Measurements from ENCODE around the gene ANXA3. TPM values are rescaled to one million over a fixed set of nuclear protein-coding genes. Genes with fewer than 3 reads are reported as not detected.

Gene ANXA3
- total RNA-seq, 1 experiment from 2014 or later: 30.7 TPM

DNA sequence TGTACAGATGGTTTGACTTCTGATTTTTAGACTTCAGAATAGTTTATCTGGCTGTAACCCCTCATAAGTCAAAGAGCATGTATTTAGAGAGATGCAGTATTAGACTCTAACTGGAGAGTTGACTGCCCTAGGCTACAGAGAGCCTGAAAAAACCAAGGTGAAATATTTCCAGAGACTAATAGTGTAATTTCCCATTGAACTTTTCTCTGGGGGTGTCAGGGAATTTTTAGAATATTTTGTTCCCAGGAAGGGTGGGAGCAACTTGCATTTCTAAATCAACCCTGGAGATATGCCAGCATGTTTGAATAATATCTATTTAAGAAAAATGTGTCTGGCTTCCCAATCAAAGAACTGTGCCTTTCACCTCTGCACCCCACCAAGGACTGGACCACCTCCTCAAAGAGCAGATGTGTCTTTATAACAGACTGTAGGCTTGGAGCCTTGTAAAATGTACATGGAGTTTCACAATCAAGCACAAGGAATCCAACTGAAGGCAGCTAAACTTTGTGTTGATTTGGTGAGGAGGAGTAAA is 2.0 kb downstream of the ANXA3 start:
- H3K36me3 ChIP-seq (replicated peaks; ENCODE audit: control insufficient read depth, insufficient read depth, low read length): no peaks in the 10 kb centered on the region
- H3K4me3 ChIP-seq (ENCODE audit: insufficient read depth, low read depth, low read length): no peak overlapping the region
- H3K27me3 ChIP-seq (ENCODE audit: control insufficient read depth, insufficient read depth, low read length): peaks cover 14% of the 10 kb centered on the region
- no peak for DNase-seq

GRCh38 chr4:78556665-78557064 is 5.1 kb downstream of the ANXA3 start:
- Histone ChIP-seq H3K4me3 (ENCODE audit: insufficient read depth, low read depth, low read length) (no peak overlapping the region), H3K36me3 (replicated peaks; ENCODE audit: control insufficient read depth, insufficient read depth, low read length) (no peaks in the 10 kb centered on the region), H3K27me3 (ENCODE audit: control insufficient read depth, insufficient read depth, low read length) (peaks cover 4% of the 10 kb centered on the region; the same call in 1 of the 2 replicates)
- DNase-seq: no peak

- no peak for DNase-seq
- no peak overlapping the region for H3K4me3 ChIP-seq (ENCODE audit: insufficient read depth, low read depth, low read length)
- H3K36me3 ChIP-seq (replicated peaks; ENCODE audit: control insufficient read depth, insufficient read depth, low read length): no peaks in the 10 kb centered on the region
- H3K27me3 ChIP-seq (ENCODE audit: control insufficient read depth, insufficient read depth, low read length): peaks cover 2% of the 10 kb centered on the region; the same call in 1 of the 2 replicates
Measured at GRCh38 chr4:78557841-78558240, 6.3 kb downstream of the ANXA3 start.

- no peaks in the 10 kb centered on the region for H3K36me3 ChIP-seq (replicated peaks; ENCODE audit: control insufficient read depth, insufficient read depth, low read length)
- H3K4me3 ChIP-seq (ENCODE audit: insufficient read depth, low read depth, low read length): no peak overlapping the region
- DNase-seq: no peak
- no peaks in the 10 kb centered on the region for H3K27me3 ChIP-seq (ENCODE audit: control insufficient read depth, insufficient read depth, low read length)
Measured at GRCh38 chr4:78558410-78558809, 6.8 kb downstream of the ANXA3 start.

GRCh38 chr4:78560296-78560963 is 8.9 kb downstream of the ANXA3 start:
- H3K36me3 ChIP-seq (replicated peaks; ENCODE audit: control insufficient read depth, insufficient read depth, low read length): no peaks in the 10 kb centered on the region
- DNase-seq: no peak
- no peaks in the 10 kb centered on the region for H3K27me3 ChIP-seq (ENCODE audit: control insufficient read depth, insufficient read depth, low read length)
- H3K4me3 ChIP-seq (ENCODE audit: insufficient read depth, low read depth, low read length): no peak overlapping the region

- Histone ChIP-seq H3K27me3 (ENCODE audit: control insufficient read depth, insufficient read depth, low read length) (no peaks in the 10 kb centered on the region), H3K4me3 (ENCODE audit: insufficient read depth, low read depth, low read length) (no peak overlapping the region), H3K36me3 (replicated peaks; ENCODE audit: control insufficient read depth, insufficient read depth, low read length) (no peaks in the 10 kb centered on the region)
- no peak for DNase-seq
Measured at GRCh38 chr4:78561677-78562076, 10.1 kb downstream of the ANXA3 start.

DNA sequence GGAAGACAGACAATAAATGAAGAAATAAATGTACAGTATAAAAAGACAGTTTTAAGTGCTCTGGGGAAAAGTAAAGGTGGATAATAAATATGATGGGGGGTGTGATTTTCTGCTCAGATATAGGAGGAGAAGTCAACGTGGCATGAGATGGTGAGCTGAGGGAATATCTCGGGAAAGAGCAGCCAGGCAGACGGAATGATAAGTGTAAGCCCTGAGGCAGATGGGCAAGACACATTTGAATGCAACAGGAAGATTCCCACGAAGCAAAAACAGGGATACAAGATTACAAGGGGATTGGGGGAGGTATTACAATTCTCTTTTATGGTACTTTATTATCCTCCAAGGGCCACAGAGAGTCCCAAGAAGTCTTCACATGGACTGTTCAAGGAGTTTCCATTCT is 11.1 kb downstream of the ANXA3 start:
- H3K36me3 ChIP-seq (replicated peaks; ENCODE audit: control insufficient read depth, insufficient read depth, low read length): no peaks in the 10 kb centered on the region
- no peaks in the 10 kb centered on the region for H3K27me3 ChIP-seq (ENCODE audit: control insufficient read depth, insufficient read depth, low read length)
- DNase-seq: no peak
- H3K4me3 ChIP-seq (ENCODE audit: insufficient read depth, low read depth, low read length): no peak overlapping the region

DNA sequence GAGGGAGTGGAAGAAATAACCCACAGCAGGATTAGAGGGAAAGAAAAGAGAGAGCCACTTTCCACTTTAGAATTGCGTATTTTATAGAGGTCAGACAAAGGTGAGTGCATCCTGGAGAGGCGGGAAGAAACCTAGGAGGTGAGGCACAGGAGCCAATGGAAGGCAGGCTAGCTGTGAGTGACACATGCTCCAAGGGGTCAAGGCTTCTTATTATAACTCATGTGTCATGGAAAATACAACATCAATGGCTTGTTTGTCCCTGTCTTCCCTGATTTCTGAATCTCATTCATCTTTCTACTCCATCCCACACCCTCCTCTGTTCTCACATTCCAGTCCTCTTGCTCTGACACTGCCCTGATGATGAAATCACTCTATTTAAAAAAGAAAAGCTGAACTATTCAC is 14.4 kb downstream of the ANXA3 start:
- DNase-seq: no peak
- Histone ChIP-seq H3K36me3 (replicated peaks; ENCODE audit: control insufficient read depth, insufficient read depth, low read length) (no peaks in the 10 kb centered on the region), H3K27me3 (ENCODE audit: control insufficient read depth, insufficient read depth, low read length) (no peaks in the 10 kb centered on the region), H3K4me3 (ENCODE audit: insufficient read depth, low read depth, low read length) (no peak overlapping the region)

DNA sequence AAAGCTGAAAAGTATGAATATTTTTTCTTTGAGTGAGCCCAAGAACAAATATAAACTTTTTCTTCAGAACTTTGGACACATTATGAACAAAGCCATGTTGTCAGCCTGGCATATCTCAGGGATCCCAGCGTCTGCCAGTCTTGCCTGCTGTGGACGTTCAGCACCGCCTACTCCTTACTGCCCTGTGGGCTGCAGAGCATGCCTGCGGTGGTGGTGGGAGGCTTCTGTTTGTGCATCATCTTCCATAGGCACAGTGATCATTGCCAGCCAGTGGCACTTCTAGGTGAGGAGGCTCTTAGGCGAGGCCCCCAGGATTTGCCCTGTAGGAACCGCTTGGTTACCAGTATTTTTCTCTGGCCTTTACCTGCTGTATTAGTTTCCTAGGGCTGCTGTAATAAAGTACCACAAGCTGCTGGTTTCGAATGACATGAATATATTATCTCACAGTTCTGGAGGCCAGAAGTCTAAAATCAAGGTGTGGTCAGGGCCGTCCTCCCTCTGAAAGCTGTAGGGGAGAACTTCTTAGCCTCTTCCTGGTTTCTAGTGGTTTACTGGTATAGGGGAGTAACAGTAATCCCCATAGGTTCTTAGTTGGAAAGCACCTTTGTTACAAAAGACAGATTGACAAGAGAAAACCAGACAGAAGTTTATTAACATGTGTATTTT is 15.4 kb downstream of the ANXA3 start:
- no peak for DNase-seq
- Histone ChIP-seq H3K27me3 (ENCODE audit: control insufficient read depth, insufficient read depth, low read length) (no peaks in the 10 kb centered on the region), H3K4me3 (ENCODE audit: insufficient read depth, low read depth, low read length) (no peak overlapping the region), H3K36me3 (replicated peaks; ENCODE audit: control insufficient read depth, insufficient read depth, low read length) (no peaks in the 10 kb centered on the region)

- no peak for DNase-seq
- Histone ChIP-seq H3K4me3 (ENCODE audit: insufficient read depth, low read depth, low read length) (no peak overlapping the region), H3K27me3 (ENCODE audit: control insufficient read depth, insufficient read depth, low read length) (no peaks in the 10 kb centered on the region), H3K36me3 (replicated peaks; ENCODE audit: control insufficient read depth, insufficient read depth, low read length) (no peaks in the 10 kb centered on the region)
Measured at GRCh38 chr4:78567500-78568060, 16.0 kb downstream of the ANXA3 start.

DNA sequence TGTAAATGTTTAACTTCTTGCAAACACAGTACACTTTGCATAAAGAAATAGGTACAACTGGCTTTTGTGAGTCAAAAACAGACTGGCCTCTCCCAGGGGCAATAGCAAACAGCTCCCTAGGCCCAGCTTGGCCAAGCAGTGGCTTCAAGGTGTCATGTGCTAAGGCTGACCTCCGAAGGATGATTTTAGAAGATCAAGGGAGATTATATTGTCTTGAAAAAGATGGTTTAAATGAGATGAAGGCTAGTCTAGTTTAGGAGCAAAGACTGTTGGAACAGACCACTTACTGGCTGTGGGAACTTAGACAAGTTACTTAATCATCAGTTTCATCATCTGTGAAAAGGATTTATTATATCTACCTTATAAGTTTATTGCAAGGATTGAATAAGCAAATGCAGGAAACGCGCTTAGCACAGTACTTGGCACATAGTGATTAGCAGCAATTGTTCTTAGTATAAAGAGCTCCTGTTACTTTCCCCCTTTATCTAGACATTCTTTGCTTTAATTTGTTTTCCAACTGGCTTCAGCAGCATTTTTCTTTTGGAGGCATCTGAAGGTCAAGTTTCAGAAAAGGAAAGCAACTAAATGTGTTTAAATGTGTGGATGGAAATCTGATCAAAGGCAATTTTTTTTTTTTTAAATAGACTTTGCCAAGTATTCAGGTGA is 17.2 kb downstream of the ANXA3 start:
- no peaks in the 10 kb centered on the region for H3K27me3 ChIP-seq (ENCODE audit: control insufficient read depth, insufficient read depth, low read length)
- DNase-seq: no peak
- H3K36me3 ChIP-seq (replicated peaks; ENCODE audit: control insufficient read depth, insufficient read depth, low read length): no peaks in the 10 kb centered on the region
- no peak overlapping the region for H3K4me3 ChIP-seq (ENCODE audit: insufficient read depth, low read depth, low read length)

DNA sequence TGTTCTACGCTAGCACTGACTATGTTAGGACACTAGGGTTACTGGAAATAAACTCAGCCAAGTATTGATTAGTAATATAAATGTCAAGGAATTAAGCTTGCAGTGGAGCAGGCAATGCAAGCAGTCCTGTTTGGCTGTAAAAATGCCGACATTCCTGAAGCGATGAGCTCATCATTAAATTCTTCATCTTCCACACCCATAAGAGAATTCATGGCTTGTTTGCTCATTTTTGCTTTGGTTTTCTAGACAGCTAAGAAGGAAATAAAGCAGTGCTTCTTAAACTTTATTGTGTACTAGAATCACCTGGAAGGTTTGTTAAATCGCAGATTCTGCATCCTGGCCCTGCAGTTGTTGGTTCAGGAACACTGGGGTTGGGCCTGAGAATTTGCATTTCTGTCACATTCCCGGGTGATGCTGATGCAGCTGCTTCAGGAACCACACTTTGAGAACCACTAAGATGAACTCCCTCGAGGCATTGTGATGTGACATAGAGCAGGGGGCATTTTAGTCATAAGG is 17.8 kb downstream of the ANXA3 start:
- no peak for DNase-seq
- no peaks in the 10 kb centered on the region for H3K36me3 ChIP-seq (replicated peaks; ENCODE audit: control insufficient read depth, insufficient read depth, low read length)
- no peak overlapping the region for H3K4me3 ChIP-seq (ENCODE audit: insufficient read depth, low read depth, low read length)
- H3K27me3 ChIP-seq (ENCODE audit: control insufficient read depth, insufficient read depth, low read length): no peaks in the 10 kb centered on the region

DNA sequence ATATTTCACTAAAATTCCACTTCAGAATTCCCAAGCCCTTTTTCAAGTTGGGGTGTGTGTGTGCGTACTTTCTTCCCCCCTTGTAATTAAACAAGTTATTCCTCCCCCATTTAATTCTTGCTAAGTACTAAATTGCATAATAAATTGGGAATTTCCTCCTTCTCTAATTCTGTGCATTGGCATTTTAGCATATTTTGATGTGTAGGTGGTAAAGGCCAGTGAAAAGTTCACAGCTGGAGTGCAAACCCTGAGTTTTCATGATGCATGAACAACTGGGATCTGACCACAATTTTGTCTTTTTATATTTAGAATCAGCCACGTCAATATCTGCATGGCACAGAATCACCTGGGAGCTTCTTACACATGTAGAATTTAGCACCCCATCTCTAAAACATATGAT is 18.5 kb downstream of the ANXA3 start:
- Histone ChIP-seq H3K4me3 (ENCODE audit: insufficient read depth, low read depth, low read length) (no peak overlapping the region), H3K36me3 (replicated peaks; ENCODE audit: control insufficient read depth, insufficient read depth, low read length) (no peaks in the 10 kb centered on the region; the same call in 1 of the 2 replicates), H3K27me3 (ENCODE audit: control insufficient read depth, insufficient read depth, low read length) (no peaks in the 10 kb centered on the region)
- no peak for DNase-seq

DNA sequence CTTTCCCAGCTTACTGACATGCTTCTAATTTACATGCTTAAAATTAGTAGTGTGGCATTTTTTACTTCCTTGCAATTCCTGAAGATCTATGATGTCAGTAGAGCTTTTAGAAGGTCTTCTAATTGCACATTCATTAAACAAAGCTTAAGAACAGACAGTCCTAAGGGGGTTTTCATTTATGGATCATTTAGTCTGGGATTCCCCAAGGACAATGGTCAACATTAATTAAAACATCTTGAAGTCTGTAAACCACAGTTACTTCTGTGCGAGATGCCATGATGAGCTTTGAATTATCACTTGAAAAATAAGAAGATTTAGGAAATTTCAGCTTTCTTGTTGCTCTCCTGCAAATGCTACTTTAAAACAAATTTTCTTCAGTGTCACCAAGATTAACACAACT is 20.2 kb downstream of the ANXA3 start:
- H3K27me3 ChIP-seq (ENCODE audit: control insufficient read depth, insufficient read depth, low read length): no peaks in the 10 kb centered on the region
- DNase-seq: no peak
- H3K36me3 ChIP-seq (replicated peaks; ENCODE audit: control insufficient read depth, insufficient read depth, low read length): no peaks in the 10 kb centered on the region; the same call in 1 of the 2 replicates
- no peak overlapping the region for H3K4me3 ChIP-seq (ENCODE audit: insufficient read depth, low read depth, low read length)

Data from H7 (cell line).